Parathyroid adenoma (tissue), 2 donors: ENCODE data around the gene ITPR2.

Source experiments
- H2AFZ ChIP-seq: fragments of 300-600 bp; sonication (generic); one replicate; pipeline ENCODE4 v1.7.0; 2017; ENCODE audit warnings: antibody characterized with exemption, mild to moderate bottlenecking
- H3K27ac ChIP-seq: fragments of 300-600 bp; sonication (generic); one replicate; pipeline ENCODE4 v1.7.0; 2017
- H3K27me3 ChIP-seq: fragments of 300-600 bp; sonication (generic); one replicate; pipeline ENCODE4 v1.7.0; 2017; ENCODE audit warnings: low read length; ENCODE audit not compliant: control insufficient read depth, insufficient read depth
- H3K36me3 ChIP-seq: fragments of 300-600 bp; sonication (generic); one replicate; pipeline ENCODE4 v1.7.0; 2017; ENCODE audit warnings: low read length; ENCODE audit not compliant: control insufficient read depth, insufficient read depth
- H3K4me1 ChIP-seq: fragments of 300-600 bp; sonication (generic); one replicate; pipeline ENCODE4 v1.7.0; 2017; ENCODE audit warnings: control low read depth
- H3K4me2 ChIP-seq: fragments of 300-600 bp; sonication (generic); one replicate; pipeline ENCODE4 v1.7.0; 2017; ENCODE audit warnings: low read length
- H3K4me3 ChIP-seq: fragments of 300-600 bp; sonication (generic); one replicate; pipeline ENCODE4 v1.7.0; 2017; ENCODE audit warnings: low read depth, low read length
- H3K79me2 ChIP-seq: fragments of 300-600 bp; sonication (generic); one replicate; pipeline ENCODE4 v1.7.0; 2017; ENCODE audit warnings: control low read depth
- H3K9ac ChIP-seq: fragments of 300-600 bp; sonication (generic); one replicate; pipeline ENCODE4 v1.7.0; 2017; ENCODE audit warnings: mild to moderate bottlenecking
- H3K9me3 ChIP-seq: fragments of 300-600 bp; sonication (generic); one replicate; pipeline ENCODE4 v1.7.0; 2017; ENCODE audit warnings: low read length; ENCODE audit not compliant: control insufficient read depth
- CTCF ChIP-seq: fragments of 300-600 bp; sonication (generic); IDR thresholded peaks from one replicate; pipeline ENCODE4 v1.7.0; 2017; ENCODE audit warnings: antibody characterized with exemption, mild to moderate bottlenecking
- donor health status: primary hyperparathyroidism.

The ITPR2 gene

GRCh38 chr12:26826437-26826836, 6.6 kb downstream of the ITPR2 start:
- H3K79me2 ChIP-seq: peaks cover 5% of the 10 kb centered on the region
- H3K36me3 ChIP-seq: no peaks in the 10 kb centered on the region
- H3K9ac ChIP-seq: no peak overlapping the region
- H3K4me3 ChIP-seq: no peak overlapping the region
- H3K9me3 ChIP-seq: no peaks in the 10 kb centered on the region
- peaks cover 9% of the 10 kb centered on the region for H3K4me1 ChIP-seq
- no peak for TF ChIP-seq CTCF
- H3K27ac ChIP-seq: no peak overlapping the region
- no peak overlapping the region for H3K4me2 ChIP-seq
- H2AFZ ChIP-seq: no peak overlapping the region
- H3K27me3 ChIP-seq: no peaks in the 10 kb centered on the region

GRCh38 chr12:26825459-26826016, 7.5 kb downstream of the ITPR2 start:
- H3K27ac ChIP-seq: no peak overlapping the region
- H3K36me3 ChIP-seq: no peaks in the 10 kb centered on the region
- peaks cover 5% of the 10 kb centered on the region for H3K4me1 ChIP-seq
- H3K9ac ChIP-seq: no peak overlapping the region
- no peak for TF ChIP-seq CTCF
- no peak overlapping the region for H3K4me3 ChIP-seq
- H3K79me2 ChIP-seq: no peaks in the 10 kb centered on the region
- H3K9me3 ChIP-seq: no peaks in the 10 kb centered on the region
- no peaks in the 10 kb centered on the region for H3K27me3 ChIP-seq
- H3K4me2 ChIP-seq: no peak overlapping the region
- H2AFZ ChIP-seq: no peak overlapping the region

- H3K79me2 ChIP-seq: no peaks in the 10 kb centered on the region
- H3K27ac ChIP-seq: no peak overlapping the region
- H3K27me3 ChIP-seq: no peaks in the 10 kb centered on the region
- H3K4me3 ChIP-seq: no peak overlapping the region
- H3K9me3 ChIP-seq: no peaks in the 10 kb centered on the region
- H3K9ac ChIP-seq: no peak overlapping the region
- H2AFZ ChIP-seq: no peak overlapping the region
- H3K36me3 ChIP-seq: no peaks in the 10 kb centered on the region
- peaks cover 4% of the 10 kb centered on the region for H3K4me1 ChIP-seq
- TF ChIP-seq CTCF: no peak
- H3K4me2 ChIP-seq: no peak overlapping the region
These were observed 9.6 kb downstream of the ITPR2 start for GRCh38 chr12:26823390-26823789.

- Histone ChIP-seq H3K27me3 (no peaks in the 10 kb centered on the region), H2AFZ (no peak overlapping the region), H3K9ac (no peak overlapping the region), H3K27ac (no peak overlapping the region), H3K4me1 (peaks cover 4% of the 10 kb centered on the region), H3K79me2 (no peaks in the 10 kb centered on the region), H3K9me3 (no peaks in the 10 kb centered on the region), H3K4me3 (no peak overlapping the region), H3K4me2 (no peak overlapping the region), H3K36me3 (no peaks in the 10 kb centered on the region)
- TF ChIP-seq CTCF: no peak
These were observed 11.0 kb downstream of the ITPR2 start for GRCh38 chr12:26822026-26822425.

- Histone ChIP-seq H3K4me3 (no peak overlapping the region), H3K4me1 (peaks cover 4% of the 10 kb centered on the region), H3K27ac (peak overlapping the region; percentile 1), H2AFZ (peak overlapping the region; percentile 19), H3K9me3 (no peaks in the 10 kb centered on the region), H3K27me3 (no peaks in the 10 kb centered on the region), H3K36me3 (no peaks in the 10 kb centered on the region), H3K4me2 (no peak overlapping the region), H3K79me2 (peaks cover 5% of the 10 kb centered on the region), H3K9ac (no peak overlapping the region)
- no peak for TF ChIP-seq CTCF
These were observed 11.7 kb downstream of the ITPR2 start for GRCh38 chr12:26821212-26821701.
